Endothelial cell of umbilical vein (primary cell): ENCODE results near the gene OR51L1. TPM values are rescaled to one million over a fixed set of nuclear protein-coding genes. Genes with fewer than 3 reads are reported as not detected.

Experiments
- BruUV-seq: library from RNA; stranded (reverse); fragments of 400-500 nt; replicated peaks from 2 replicates; lab custom pipeline; 2021; lab: Mats Ljungman, UMichigan
- CTCF ChIA-PET: fragments of 300-600, 350-600 bp; sonication (Branson Sonifier 250); formaldehyde crosslinking; loops from one replicate; lab custom pipeline; 2021; ENCODE audit warnings: antibody characterized with exemption, inconsistent platforms; lab: Charles Lee
- POLR2A ChIA-PET: fragments of 300-600, 350-600 bp; sonication (Branson Sonifier 250); formaldehyde crosslinking; loops from one replicate; lab custom pipeline; 2021; ENCODE audit warnings: antibody characterized with exemption, inconsistent platforms; lab: Charles Lee
- DNase-seq: peaks from one replicate; pipeline ENCODE4 v3.0.0-alpha.2; 2011; ENCODE audit warnings: low read depth, low spot score
- FAIRE-seq: peaks from 2 replicates; lab custom pipeline; 2011; peaks lifted over from hg19 to GRCh38; lab: Jason Lieb, UNC
- H2AFZ ChIP-seq: 2 replicates; pipeline ENCODE4 v1.6.0; 2012; ENCODE audit warnings: low read depth, low read length, control low read depth, inconsistent platforms
- H3K27ac ChIP-seq: 2 replicates; pipeline ENCODE4 v1.5.1; 2011; ENCODE audit warnings: low read depth, mild to moderate bottlenecking, control low read depth, low read length, moderate library complexity; ENCODE audit not compliant: insufficient read depth
- H3K27me3 ChIP-seq, 2 experiments: 2 replicates each; pipeline versions ENCODE4 v1.6.0 to v1.6.1; 2011; ENCODE audit warnings: low read length in 2 of 2, mixed read lengths in 1 of 2; ENCODE audit not compliant: control insufficient read depth in 2 of 2, insufficient read depth in 2 of 2
- H3K36me3 ChIP-seq, 2 experiments: 2 replicates in 1 of 2; 3 replicates in 1 of 2; pipeline ENCODE4 v1.5.1; 2011; ENCODE audit warnings: low read length in 2 of 2, mild to moderate bottlenecking in 1 of 2, moderate library complexity in 1 of 2; ENCODE audit not compliant: control insufficient read depth in 2 of 2, insufficient read depth in 2 of 2; ENCODE audit errors: extremely low read depth in 1 of 2
- H3K4me1 ChIP-seq: 3 replicates; pipeline ENCODE4 v1.5.1; 2011; ENCODE audit warnings: mild to moderate bottlenecking, low read length; ENCODE audit not compliant: control insufficient read depth, insufficient read depth; ENCODE audit errors: extremely low read depth
- H3K4me2 ChIP-seq: 2 replicates; pipeline ENCODE4 v1.6.1; 2011; ENCODE audit warnings: low read length, control low read depth, mixed read lengths; ENCODE audit not compliant: insufficient read depth
- H3K4me3 ChIP-seq, 3 experiments: fragments of 200-600 bp in 1 of 3; sonication (generic), shearing (Covaris generic) in 1 of 3; replicated peaks in 1 of 3; 2 replicates each; pipeline ENCODE4 v1.5.1; 2011 to 2016; ENCODE audit warnings: control low read depth in 3 of 3, low read length in 3 of 3, mild to moderate bottlenecking in 2 of 3, inconsistent platforms in 1 of 3, low read depth in 1 of 3, moderate library complexity in 1 of 3; ENCODE audit not compliant: insufficient read depth in 1 of 3
- H3K79me2 ChIP-seq: 2 replicates; pipeline ENCODE4 v1.6.0; 2012; ENCODE audit warnings: low read length, inconsistent platforms; ENCODE audit not compliant: control insufficient read depth, insufficient read depth
- H3K9ac ChIP-seq: replicated peaks from 2 replicates; pipeline ENCODE3; 2011; ENCODE audit warnings: low read length, control low read depth; ENCODE audit not compliant: insufficient read depth; ENCODE audit errors: extremely low read depth
- H3K9me1 ChIP-seq: replicated peaks from 3 replicates; pipeline ENCODE4 v1.6.0; 2011; ENCODE audit warnings: mild to moderate bottlenecking, low read length; ENCODE audit not compliant: control insufficient read depth, insufficient read depth; ENCODE audit errors: extremely low read depth
- H3K9me3 ChIP-seq: replicated peaks from 2 replicates; pipeline ENCODE4 v1.5.1; 2012; ENCODE audit warnings: low read length, inconsistent platforms; ENCODE audit not compliant: control insufficient read depth, insufficient read depth
- H4K20me1 ChIP-seq: replicated peaks from 2 replicates; pipeline ENCODE3; 2011; ENCODE audit warnings: mild to moderate bottlenecking, low read length; ENCODE audit not compliant: control insufficient read depth, insufficient read depth; ENCODE audit errors: extremely low read depth
- EZH2 ChIP-seq: IDR thresholded peaks from 2 replicates; pipeline ENCODE4 v1.6.1; 2012; ENCODE audit warnings: borderline replicate concordance, low read depth, mild to moderate bottlenecking, moderate library complexity, low read length, inconsistent platforms; ENCODE audit not compliant: severe bottlenecking
- FOS ChIP-seq: IDR thresholded peaks from 2 replicates; pipeline ENCODE4 v1.6.1; 2011; ENCODE audit warnings: mild to moderate bottlenecking, low read length, moderate library complexity, borderline replicate concordance; ENCODE audit not compliant: insufficient read depth
- GATA2 ChIP-seq: IDR thresholded peaks from 2 replicates; pipeline ENCODE4 v1.7.0; 2011; ENCODE audit warnings: low read depth, mild to moderate bottlenecking, moderate library complexity, mixed read lengths, low read length; ENCODE audit not compliant: insufficient read length, insufficient read depth
- JUN ChIP-seq: IDR thresholded peaks from 2 replicates; pipeline ENCODE4 v1.6.1; 2011; ENCODE audit warnings: borderline replicate concordance, low read depth; ENCODE audit not compliant: insufficient read length, insufficient read depth
- MYC ChIP-seq: IDR thresholded peaks from one replicate; pipeline ENCODE4 v1.6.1; 2011; ENCODE audit warnings: mild to moderate bottlenecking, low read depth, low read length
- POLR2A ChIP-seq: IDR thresholded peaks from 2 replicates; pipeline ENCODE4 v1.6.1; 2012; ENCODE audit warnings: low read depth, mild to moderate bottlenecking, control low read depth, low read length
- dilution Hi-C: fragments of 300-500 bp; cut with MboI; formaldehyde crosslinking; loops from one replicate; pipeline ENCODE4 v1.15.0; 2019; ENCODE audit warnings: low sequenced_read_pairs; ENCODE audit not compliant: extremely low pct_ligation_motif_present
- intact Hi-C: fragments of 100-400 bp; cut with micrococcal nuclease; formaldehyde crosslinking; loops from one replicate; pipeline ENCODE4 v1.10.0; 2022
- polyA plus RNA-seq, 4 experiments: library from polyadenylated mRNA; depleted of rRNA in 3 of 4; stranded (reverse) in 3 of 4; unstranded in 1 of 4; fragments of >200 nt; gene quantifications; 2 replicates each; pipeline versions ENCODE4 v1.2.1 to v1.2.3, GENCODE V29; 2011 to 2012; ENCODE audit warnings: missing spikeins in 1 of 4
- total RNA-seq: library from RNA; stranded (reverse); gene quantifications from 2 replicates; pipeline ENCODE4 v1.2.3, GENCODE V29; 2021
- TF ChIP-seq, protein P1 (sequence below): IDR thresholded peaks from 2 replicates; pipeline ENCODE4 v1.6.1; 2011; ENCODE audit not compliant: insufficient read depth, insufficient read length

Gene OR51L1
- total and polyA plus RNA-seq, 2 donors (not counting 3 experiments of a cell fraction or from before 2014, with no cell fraction given), result not detected

DNA sequence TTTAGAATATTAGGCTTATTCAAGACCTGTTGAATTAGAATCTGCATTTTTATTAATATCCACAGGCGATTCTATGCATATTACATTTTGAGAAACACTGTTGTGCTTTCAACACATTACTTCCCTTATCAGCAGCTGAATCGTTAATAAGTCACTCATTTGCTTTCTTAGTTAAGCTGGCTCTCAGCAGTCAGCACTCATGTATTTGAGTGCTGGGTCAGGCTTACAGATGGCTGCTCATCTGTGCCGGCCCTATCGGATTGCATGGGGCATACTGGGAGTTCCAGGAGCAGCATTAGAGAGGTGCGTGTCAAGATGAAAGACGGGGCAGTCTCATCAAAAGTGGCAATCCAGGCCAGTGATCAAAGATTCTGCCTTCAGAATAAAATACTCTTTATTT, 10.8 kb upstream of the OR51L1 start:
- TF ChIP-seq EZH2, result no peak
- ChIA-PET POLR2A (no interaction called here), CTCF (no interaction called here)
- Histone ChIP-seq H3K9ac (no peak overlapping the region), H4K20me1 (no peaks in the 10 kb centered on the region), H3K27me3 (no peaks in the 10 kb centered on the region), H2AFZ (no peak overlapping the region), H3K4me2 (no peak overlapping the region), H3K4me3 (no peak overlapping the region), H3K36me3 (no peaks in the 10 kb centered on the region), H3K9me1 (no peaks in the 10 kb centered on the region), H3K79me2 (no peaks in the 10 kb centered on the region), H3K27ac (no peak overlapping the region), H3K4me1 (no peaks in the 10 kb centered on the region), H3K9me3 (no peaks in the 10 kb centered on the region)
- dilution Hi-C loops (no loop called here), intact Hi-C loops (no loop called here)
- FAIRE-seq (no peak), DNase-seq (no peak)
- no TSS peak for BruUV-seq

DNA sequence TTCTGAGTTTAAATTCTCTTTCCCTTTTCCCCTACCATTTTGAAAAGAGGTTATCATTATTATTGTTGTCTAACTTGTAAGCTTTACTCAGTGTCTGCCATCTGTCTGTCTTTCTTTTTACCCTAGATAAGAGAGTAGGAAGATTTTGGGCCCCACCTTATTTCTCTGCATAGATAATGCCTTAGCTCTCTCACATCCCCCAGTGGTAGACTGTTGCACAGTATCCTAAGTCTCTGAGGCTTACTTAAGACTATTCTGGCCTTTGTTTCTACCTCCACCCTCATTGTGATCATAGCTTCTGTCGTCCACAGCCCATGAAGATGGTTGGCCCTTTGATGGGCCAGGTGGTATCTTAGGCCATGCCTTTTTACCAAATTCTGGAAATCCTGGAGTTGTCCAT, 3.6 kb upstream of the OR51L1 start:
- BruUV-seq, result no TSS peak
- H3K4me1 ChIP-seq, result no peaks in the 10 kb centered on the region

More for the DNA sequence above, 3.6 kb upstream of the OR51L1 start:
- TF ChIP-seq, protein P1, sequence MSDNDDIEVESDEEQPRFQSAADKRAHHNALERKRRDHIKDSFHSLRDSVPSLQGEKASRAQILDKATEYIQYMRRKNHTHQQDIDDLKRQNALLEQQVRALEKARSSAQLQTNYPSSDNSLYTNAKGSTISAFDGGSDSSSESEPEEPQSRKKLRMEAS, result no peak
- TF ChIP-seq FOS (no peak), POLR2A (no peak), JUN (no peak), GATA2 (no peak), MYC (no peak)
- dilution Hi-C loops, result no loop called here
- Histone ChIP-seq H2AFZ (no peak overlapping the region), H3K9me3 (no peaks in the 10 kb centered on the region), H3K9me1 (no peaks in the 10 kb centered on the region), H4K20me1 (no peaks in the 10 kb centered on the region), H3K27me3 (no peaks in the 10 kb centered on the region), H3K4me2 (no peak overlapping the region), H3K4me3 (no peak overlapping the region), H3K9ac (no peak overlapping the region), H3K27ac (no peak overlapping the region), H3K36me3 (no peaks in the 10 kb centered on the region), H3K79me2 (no peaks in the 10 kb centered on the region)
- CTCF ChIA-PET, result no interaction called here
- DNase-seq, result no peak
- POLR2A ChIA-PET, result no interaction called here
- FAIRE-seq, result no peak
- intact Hi-C loops, result no loop called here
